Measurements from ENCODE around the gene USP31.

The USP31 gene

DNA sequence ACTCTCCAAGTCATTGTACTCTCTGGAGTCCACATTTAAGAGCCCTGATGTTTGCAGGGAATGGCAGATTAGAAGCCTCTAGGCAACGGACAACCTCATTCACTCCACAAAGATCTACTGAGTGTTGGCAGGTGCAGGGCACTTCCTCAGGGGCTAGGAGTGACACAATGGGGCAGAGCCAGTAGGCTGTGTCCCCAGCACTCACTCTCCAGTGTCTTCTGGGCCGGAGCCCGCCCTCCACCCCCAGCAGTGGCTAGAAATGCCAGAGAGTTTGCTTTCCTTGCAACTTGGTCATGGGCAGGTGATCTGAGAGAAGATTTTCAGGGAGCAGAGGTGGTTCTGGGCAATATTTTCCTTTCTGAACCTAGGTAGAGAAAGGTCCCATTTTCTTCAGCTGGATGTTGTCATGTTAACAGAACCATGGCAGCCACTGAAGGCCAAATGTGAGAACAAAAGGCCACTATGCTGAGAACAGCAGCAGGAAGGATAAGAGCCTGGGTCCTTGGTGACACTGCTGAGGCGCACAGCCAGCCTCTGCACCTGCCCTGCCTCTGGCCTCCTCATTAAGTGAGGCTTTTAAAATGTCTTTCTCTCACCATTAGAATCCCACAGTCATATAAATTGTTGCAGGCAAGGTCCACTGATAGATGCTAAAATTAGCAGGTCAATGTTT, 96.2 kb downstream of the USP31 start:
- TF ChIP-seq, protein P1, sequence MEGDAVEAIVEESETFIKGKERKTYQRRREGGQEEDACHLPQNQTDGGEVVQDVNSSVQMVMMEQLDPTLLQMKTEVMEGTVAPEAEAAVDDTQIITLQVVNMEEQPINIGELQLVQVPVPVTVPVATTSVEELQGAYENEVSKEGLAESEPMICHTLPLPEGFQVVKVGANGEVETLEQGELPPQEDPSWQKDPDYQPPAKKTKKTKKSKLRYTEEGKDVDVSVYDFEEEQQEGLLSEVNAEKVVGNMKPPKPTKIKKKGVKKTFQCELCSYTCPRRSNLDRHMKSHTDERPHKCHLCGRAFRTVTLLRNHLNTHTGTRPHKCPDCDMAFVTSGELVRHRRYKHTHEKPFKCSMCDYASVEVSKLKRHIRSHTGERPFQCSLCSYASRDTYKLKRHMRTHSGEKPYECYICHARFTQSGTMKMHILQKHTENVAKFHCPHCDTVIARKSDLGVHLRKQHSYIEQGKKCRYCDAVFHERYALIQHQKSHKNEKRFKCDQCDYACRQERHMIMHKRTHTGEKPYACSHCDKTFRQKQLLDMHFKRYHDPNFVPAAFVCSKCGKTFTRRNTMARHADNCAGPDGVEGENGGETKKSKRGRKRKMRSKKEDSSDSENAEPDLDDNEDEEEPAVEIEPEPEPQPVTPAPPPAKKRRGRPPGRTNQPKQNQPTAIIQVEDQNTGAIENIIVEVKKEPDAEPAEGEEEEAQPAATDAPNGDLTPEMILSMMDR (IDR thresholded peaks at IDR 0.05; ENCODE audit: control extremely low read depth, extremely low read depth, low read depth, missing control alignments): no peak
- CTCF ChIA-PET: no interaction called here
- no peak for DNase-seq (ENCODE audit: extremely low spot score)
- POLR2A ChIA-PET: no interaction called here

DNA sequence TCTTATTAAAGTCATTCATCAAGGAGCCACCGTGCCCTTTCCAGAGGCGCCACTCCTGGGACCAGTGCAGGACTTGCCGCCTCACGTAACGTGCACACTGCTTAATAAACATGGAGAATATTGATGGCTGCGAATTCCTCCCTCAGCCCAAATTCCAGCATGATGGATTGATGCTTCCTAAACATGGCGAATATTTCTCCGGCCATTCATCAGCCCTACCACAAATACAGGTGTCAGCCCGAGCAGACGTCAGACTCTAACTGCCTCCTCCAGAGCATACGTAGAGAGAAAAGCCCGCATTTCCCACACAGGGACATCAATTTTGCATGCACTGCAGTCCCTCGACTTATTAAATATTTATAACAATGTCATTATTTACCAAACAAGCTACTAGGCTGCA, 97.0 kb downstream of the USP31 start:
- TF ChIP-seq, protein P1 (IDR thresholded peaks at IDR 0.05; ENCODE audit: control extremely low read depth, extremely low read depth, low read depth, missing control alignments): no peak
- ChIA-PET POLR2A (no interaction called here), CTCF (no interaction called here)
- DNase-seq (ENCODE audit: extremely low spot score): no peak

DNA sequence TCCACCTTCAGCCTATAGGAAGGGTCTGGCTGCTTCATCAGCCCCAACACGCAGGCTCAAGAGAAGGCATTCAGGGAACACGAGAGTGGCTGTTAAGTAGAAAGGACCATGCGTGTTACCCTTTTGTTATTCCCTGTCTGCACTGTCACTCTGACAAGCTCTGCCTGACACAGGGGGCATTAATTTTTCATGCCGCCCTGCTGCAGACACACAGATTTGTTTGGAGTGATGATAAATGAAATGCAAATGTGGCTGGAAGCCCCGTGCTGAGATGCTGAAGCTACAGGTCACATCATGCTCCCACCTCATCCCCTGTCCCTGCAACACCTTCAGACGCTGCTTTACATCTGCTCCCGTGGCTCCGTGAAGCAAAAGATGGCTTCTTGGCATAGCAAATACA, 97.7 kb downstream of the USP31 start:
- CTCF ChIA-PET: no interaction called here
- TF ChIP-seq, protein P1 (IDR thresholded peaks at IDR 0.05; ENCODE audit: control extremely low read depth, extremely low read depth, low read depth, missing control alignments): no peak
- no peak for DNase-seq (ENCODE audit: extremely low spot score)
- POLR2A ChIA-PET: no interaction called here

DNA sequence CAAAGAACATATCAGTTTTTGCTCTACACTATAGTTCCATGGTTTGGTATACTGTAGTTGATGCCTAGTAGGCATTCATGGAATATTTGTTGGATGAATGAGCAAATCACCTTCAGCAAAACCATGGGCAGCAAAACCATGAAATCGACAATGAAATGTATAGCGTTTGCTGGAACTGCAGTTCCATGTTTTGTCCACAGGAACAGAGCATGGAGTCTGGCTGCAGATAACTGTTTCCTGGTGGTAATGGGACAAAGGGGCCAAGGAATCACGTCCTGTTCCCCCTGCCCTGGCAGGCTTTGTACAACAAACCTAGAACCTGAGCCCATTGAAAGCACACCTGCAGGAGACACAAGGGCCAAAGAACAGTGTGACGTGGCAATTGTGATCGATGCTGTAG, 101.1 kb downstream of the USP31 start:
- TF ChIP-seq, protein P1 (IDR thresholded peaks at IDR 0.05; ENCODE audit: control extremely low read depth, extremely low read depth, low read depth, missing control alignments): no peak
- CTCF ChIA-PET: interaction anchor here (0.9 kb wide), 1 partner anchor 12 kb away, joined by 3 read pairs; no protein-coding TSS in a partner anchor
- DNase-seq (ENCODE audit: extremely low spot score): no peak
- POLR2A ChIA-PET: no interaction called here

DNA sequence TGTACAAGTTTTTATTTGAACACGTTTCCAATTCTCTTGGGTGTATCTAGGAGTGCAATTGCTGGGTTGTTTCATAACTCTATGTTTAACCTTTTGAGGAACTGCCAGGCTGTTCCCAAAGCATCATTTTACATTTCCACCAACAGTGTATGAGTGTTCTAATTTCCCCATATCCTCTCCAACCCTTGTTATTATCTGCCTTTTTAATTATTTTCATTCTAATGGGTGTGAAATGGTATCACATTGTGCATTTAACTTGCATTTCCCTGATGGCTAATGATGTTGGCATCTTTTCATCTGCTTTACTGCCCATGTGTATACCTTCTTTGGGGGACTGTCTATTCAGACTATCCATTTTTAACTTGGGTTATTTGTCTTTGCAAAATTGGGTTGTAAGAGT, 104.2 kb downstream of the USP31 start:
- CTCF ChIA-PET: no interaction called here

DNA sequence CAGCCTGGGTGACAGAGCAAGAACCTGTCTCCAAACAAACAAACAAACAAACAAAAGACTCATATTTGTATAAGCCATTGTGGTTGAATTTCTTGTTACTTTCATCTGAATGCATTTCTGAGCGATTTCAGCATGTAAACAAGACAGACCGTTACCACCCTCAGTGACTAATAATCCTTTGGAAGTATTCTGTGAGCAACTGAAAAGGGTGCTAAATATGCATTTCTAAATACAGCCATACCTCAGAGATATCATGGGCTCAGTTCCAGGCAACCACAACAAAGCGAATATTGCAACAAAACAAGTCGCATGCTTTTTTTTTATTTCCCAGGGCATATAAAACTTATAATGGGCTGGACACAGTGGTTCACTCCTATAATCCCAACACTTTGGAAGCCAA, 109.0 kb downstream of the USP31 start:
- TF ChIP-seq, protein P1 (IDR thresholded peaks at IDR 0.05; ENCODE audit: control extremely low read depth, extremely low read depth, low read depth, missing control alignments): no peak
- no peak for DNase-seq (ENCODE audit: extremely low spot score)
- CTCF ChIA-PET: no interaction called here
- POLR2A ChIA-PET: no interaction called here

More for the DNA sequence above, 104.2 kb downstream of the USP31 start:
- POLR2A ChIA-PET: no interaction called here
- no peak for DNase-seq (ENCODE audit: extremely low spot score)
- TF ChIP-seq, protein P1 (IDR thresholded peaks at IDR 0.05; ENCODE audit: control extremely low read depth, extremely low read depth, low read depth, missing control alignments): no peak
